ENCODE results near the gene NOX3.

DNA sequence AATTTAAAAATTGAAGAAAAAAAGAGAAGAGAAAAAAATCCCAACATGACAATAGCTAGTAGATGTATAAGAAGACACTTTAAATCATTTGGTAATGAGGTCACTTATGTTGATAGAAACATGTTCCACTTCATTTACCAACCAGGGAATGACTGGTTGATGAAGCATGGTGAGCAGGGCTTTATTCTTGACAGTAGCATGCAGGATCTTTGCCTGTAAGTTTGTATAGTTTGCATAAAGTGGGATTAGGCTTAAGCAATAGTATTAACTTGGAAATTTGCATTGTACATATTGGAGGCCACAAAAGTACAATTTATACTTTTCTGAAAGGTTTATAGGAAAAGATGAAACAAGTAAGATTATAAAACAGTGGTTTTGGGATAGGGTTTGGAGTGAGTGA lies 67.0 kb downstream of the NOX3 start:
- TF ChIP-seq POLR2A (IDR thresholded peaks at IDR 0.05; ENCODE audit: low read depth, low read length) = no peak
- TF ChIP-seq POLR2AphosphoS5 (IDR thresholded peaks at IDR 0.05; ENCODE audit: low read depth, low read length) = no peak
- no peak for TF ChIP-seq TAF1 (IDR thresholded peaks at IDR 0.05; ENCODE audit: borderline replicate concordance, low read depth, low read length)
